ENCODE measurements around the gene KIAA1755.

DNA sequence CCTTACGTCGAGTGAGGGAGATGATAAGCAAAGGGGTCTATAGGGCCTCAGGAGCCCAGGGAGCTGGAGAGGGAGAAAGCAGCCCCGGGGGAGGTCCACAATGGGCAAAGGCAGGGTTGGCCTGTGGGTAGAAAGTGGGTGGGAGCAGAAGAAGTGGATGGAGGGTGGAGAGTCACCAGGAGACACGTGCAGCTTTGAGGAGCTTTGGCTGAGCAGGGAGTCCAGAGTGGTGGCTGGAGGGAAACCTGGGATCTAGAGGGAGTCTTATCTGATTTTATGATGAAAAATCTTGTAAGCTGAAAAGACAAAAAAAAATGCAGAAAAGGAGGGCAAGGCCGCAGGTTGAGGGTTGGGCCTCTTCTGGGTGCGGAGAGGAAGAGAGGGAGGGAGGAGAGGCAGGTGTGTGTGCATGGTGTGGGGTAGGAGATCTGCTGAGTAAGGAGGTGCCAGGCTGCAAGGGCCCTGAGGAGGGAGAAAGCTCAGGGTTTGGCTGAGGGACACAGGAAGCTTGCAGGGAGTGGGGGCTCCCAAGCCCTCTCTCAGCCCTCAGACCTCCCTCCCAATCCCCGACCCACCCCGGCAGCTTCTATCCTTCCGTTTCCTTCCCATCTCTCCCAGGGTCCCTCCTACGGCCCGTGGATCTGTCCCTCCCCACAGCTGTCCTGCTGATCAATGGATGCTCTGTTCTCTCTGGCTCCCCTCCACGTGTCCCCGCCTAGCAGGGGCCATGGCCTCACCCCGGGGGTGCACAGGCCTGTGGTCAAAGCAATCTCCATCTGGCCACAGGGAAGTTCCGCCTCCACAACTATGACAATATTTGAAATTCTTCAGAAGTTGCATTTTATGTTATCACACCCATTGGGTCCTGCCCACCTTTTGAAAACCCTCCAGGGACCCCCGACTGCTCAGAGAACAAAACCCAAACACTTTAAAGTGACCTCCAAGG is 26.3 kb upstream of the KIAA1755 start:
- TF ChIP-seq, protein P1, sequence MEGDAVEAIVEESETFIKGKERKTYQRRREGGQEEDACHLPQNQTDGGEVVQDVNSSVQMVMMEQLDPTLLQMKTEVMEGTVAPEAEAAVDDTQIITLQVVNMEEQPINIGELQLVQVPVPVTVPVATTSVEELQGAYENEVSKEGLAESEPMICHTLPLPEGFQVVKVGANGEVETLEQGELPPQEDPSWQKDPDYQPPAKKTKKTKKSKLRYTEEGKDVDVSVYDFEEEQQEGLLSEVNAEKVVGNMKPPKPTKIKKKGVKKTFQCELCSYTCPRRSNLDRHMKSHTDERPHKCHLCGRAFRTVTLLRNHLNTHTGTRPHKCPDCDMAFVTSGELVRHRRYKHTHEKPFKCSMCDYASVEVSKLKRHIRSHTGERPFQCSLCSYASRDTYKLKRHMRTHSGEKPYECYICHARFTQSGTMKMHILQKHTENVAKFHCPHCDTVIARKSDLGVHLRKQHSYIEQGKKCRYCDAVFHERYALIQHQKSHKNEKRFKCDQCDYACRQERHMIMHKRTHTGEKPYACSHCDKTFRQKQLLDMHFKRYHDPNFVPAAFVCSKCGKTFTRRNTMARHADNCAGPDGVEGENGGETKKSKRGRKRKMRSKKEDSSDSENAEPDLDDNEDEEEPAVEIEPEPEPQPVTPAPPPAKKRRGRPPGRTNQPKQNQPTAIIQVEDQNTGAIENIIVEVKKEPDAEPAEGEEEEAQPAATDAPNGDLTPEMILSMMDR (conservative IDR thresholded peaks at IDR 0.05; ENCODE audit: low read depth, low read length), result no peak
- TF ChIP-seq EZH2 (IDR thresholded peaks at IDR 0.05; ENCODE audit: borderline replicate concordance, low read depth, low read length, poor library complexity, severe bottlenecking), result no peak
